B cell (primary cell): ENCODE results near the gene TMEM109. TPM values are rescaled to one million over a fixed set of nuclear protein-coding genes. Genes with fewer than 3 reads are reported as not detected.

Experiments used
- ATAC-seq: fragments of 200-7000 bp; cut with Tn5 transposase; one replicate; pipeline ENCODE4 v1.10.0; 2021; ENCODE audit warnings: low read depth, mild to moderate bottlenecking, moderate number of reproducible peaks, moderate library complexity
- CTCF ChIA-PET: fragments of 350-600 bp; sonication (Branson Sonifier 250); formaldehyde crosslinking; loops from one replicate; lab custom pipeline; 2021; ENCODE audit warnings: antibody characterized with exemption, inconsistent platforms; lab: Charles Lee
- POLR2A ChIA-PET: fragments of 350-600 bp; sonication (Branson Sonifier 250); formaldehyde crosslinking; loops from one replicate; lab custom pipeline; 2021; ENCODE audit warnings: antibody characterized with exemption; lab: Charles Lee
- DNase-seq: peaks from one replicate; pipeline ENCODE4 v3.0.0; 2013
- H2AFZ ChIP-seq: 2 replicates; pipeline ENCODE4 v1.6.1; 2012; ENCODE audit warnings: mild to moderate bottlenecking, low read depth, low read length; ENCODE audit not compliant: insufficient read depth, poor library complexity, severe bottlenecking
- H3K27ac ChIP-seq, 2 donors: 1 replicate in 1 of 2; 2 replicates in 1 of 2; pipeline ENCODE4 v1.5.1; 2012 to 2013; ENCODE audit warnings: low read length in 2 of 2, mild to moderate bottlenecking in 2 of 2, moderate library complexity in 1 of 2
- H3K27me3 ChIP-seq, 4 experiments: fragments of 200-600 bp in 1 of 4; sonication (generic) in 1 of 4; replicated peaks in 1 of 4; 1 replicate in 2 of 4; 2 replicates in 2 of 4; pipeline versions ENCODE4 v1.6.1 to v1.7.0; 2013 to 2016; ENCODE audit warnings: low read length in 3 of 4, mild to moderate bottlenecking in 2 of 4, mixed read lengths in 1 of 4, moderate library complexity in 1 of 4; ENCODE audit not compliant: insufficient read depth in 4 of 4, control insufficient read depth in 3 of 4; ENCODE audit errors: control extremely low read depth in 1 of 4
- H3K36me3 ChIP-seq, 2 experiments: replicated peaks in 1 of 2; 1 replicate in 1 of 2; 2 replicates in 1 of 2; pipeline versions ENCODE4 v1.6.1 to v1.7.1; 2013; ENCODE audit warnings: low read length in 1 of 2; ENCODE audit not compliant: insufficient read depth in 2 of 2, control insufficient read depth in 1 of 2; ENCODE audit errors: control extremely low read depth in 1 of 2, extremely low read depth in 1 of 2
- H3K4me1 ChIP-seq, 2 donors: fragments of 200-600 bp in 1 of 2; sonication (generic) in 1 of 2; 1 replicate in 1 of 2; 2 replicates in 1 of 2; pipeline versions ENCODE4 v1.5.1 to v1.6.1; 2013 to 2017; ENCODE audit warnings: low read length in 2 of 2; ENCODE audit not compliant: control insufficient read depth in 2 of 2, insufficient read depth in 2 of 2
- H3K4me2 ChIP-seq: replicated peaks from 2 replicates; pipeline ENCODE3; 2012; ENCODE audit warnings: mild to moderate bottlenecking, low read depth, low read length; ENCODE audit not compliant: poor library complexity, severe bottlenecking
- H3K4me3 ChIP-seq, 5 experiments: fragments of 200-600 bp in 1 of 5; sonication (generic) in 1 of 5; 1 replicate in 3 of 5; 2 replicates in 2 of 5; pipeline versions ENCODE4 v1.5.1 to v1.7.0; 2011 to 2016; ENCODE audit warnings: low read length in 4 of 5, mild to moderate bottlenecking in 4 of 5, low read depth in 2 of 5, control low read depth in 1 of 5, moderate library complexity in 1 of 5; ENCODE audit not compliant: insufficient read depth in 1 of 5; ENCODE audit errors: control extremely low read depth in 1 of 5, extremely low read depth in 1 of 5
- H3K79me2 ChIP-seq: fragments of 200-600 bp; sonication (generic); one replicate; pipeline ENCODE4 v1.6.0; 2016; ENCODE audit warnings: low read length; ENCODE audit not compliant: control insufficient read depth, insufficient read depth
- H3K9ac ChIP-seq: fragments of 200-600 bp; sonication (generic); 2 replicates; pipeline ENCODE4 v1.6.1; 2017; ENCODE audit warnings: mild to moderate bottlenecking, low read length, moderate library complexity
- H3K9me3 ChIP-seq, 3 donors: one replicate each; pipeline versions ENCODE4 v1.6.1 to v1.7.1; 2013; ENCODE audit warnings: low read length in 2 of 3; ENCODE audit not compliant: control insufficient read depth in 2 of 3, insufficient read depth in 1 of 3; ENCODE audit errors: control extremely low read depth in 1 of 3
- H4K20me1 ChIP-seq: 2 replicates; pipeline ENCODE4 v1.6.0; 2012; ENCODE audit warnings: mild to moderate bottlenecking, low read length; ENCODE audit not compliant: insufficient read depth, control insufficient read depth, poor library complexity, severe bottlenecking
- H3K27ac Mint-ChIP-seq: one replicate; pipeline ENCODE4 v1.8.0; 2021; ENCODE audit warnings: mixed read lengths
- H3K27me3 Mint-ChIP-seq: one replicate; pipeline ENCODE4 v1.8.0; 2021; ENCODE audit warnings: mixed read lengths
- H3K4me1 Mint-ChIP-seq: one replicate; pipeline ENCODE4 v1.8.0; 2021; ENCODE audit warnings: mixed read lengths
- H3K4me3 Mint-ChIP-seq: one replicate; pipeline ENCODE4 v1.8.0; 2021; ENCODE audit warnings: mixed read lengths
- H3K9me3 Mint-ChIP-seq: one replicate; pipeline ENCODE4 v1.8.0; 2022; ENCODE audit warnings: mixed read lengths; ENCODE audit not compliant: insufficient read depth
- EZH2 ChIP-seq: IDR thresholded peaks from 2 replicates; pipeline ENCODE4 v1.6.1; 2012; ENCODE audit warnings: borderline replicate concordance, low read depth, mild to moderate bottlenecking, moderate library complexity, low read length; ENCODE audit not compliant: insufficient read depth, poor library complexity, severe bottlenecking
- WGBS: methylation state at CpG from one replicate; pipeline ENCODE4 v1.1.5; 2013; ENCODE audit warnings: missing lambda C conversion rate; ENCODE audit not compliant: insufficient coverage; 5-methylcytosine and 5-hydroxymethylcytosine counted together
- intact Hi-C: fragments of 100-400 bp; cut with micrococcal nuclease; formaldehyde crosslinking; loops from one replicate; pipeline ENCODE4 v1.10.0; 2022
- polyA plus RNA-seq: library from polyadenylated mRNA; depleted of rRNA; stranded (reverse); fragments of >200 nt; gene quantifications from 2 replicates; pipeline ENCODE4 v1.2.3, GENCODE V29; 2012
- total RNA-seq, 2 donors: library from RNA; stranded (reverse); fragments of 120-200 nt in 1 of 2; gene quantifications; 1 replicate in 1 of 2; 2 replicates in 1 of 2; pipeline versions ENCODE4 v1.2.3 to v1.2.4, GENCODE V29; 2013 to 2022
- TF ChIP-seq, protein P1 (sequence below): fragments of 200-600 bp; IDR thresholded peaks from one replicate; pipeline ENCODE4 v1.8.0; 2022; ENCODE audit warnings: antibody characterized with exemption, mild to moderate bottlenecking

Gene TMEM109
- total and polyA plus RNA-seq, 2 donors (not counting 1 experiment from before 2014, with no cell fraction given) = 32.0 to 99.4 TPM

DNA sequence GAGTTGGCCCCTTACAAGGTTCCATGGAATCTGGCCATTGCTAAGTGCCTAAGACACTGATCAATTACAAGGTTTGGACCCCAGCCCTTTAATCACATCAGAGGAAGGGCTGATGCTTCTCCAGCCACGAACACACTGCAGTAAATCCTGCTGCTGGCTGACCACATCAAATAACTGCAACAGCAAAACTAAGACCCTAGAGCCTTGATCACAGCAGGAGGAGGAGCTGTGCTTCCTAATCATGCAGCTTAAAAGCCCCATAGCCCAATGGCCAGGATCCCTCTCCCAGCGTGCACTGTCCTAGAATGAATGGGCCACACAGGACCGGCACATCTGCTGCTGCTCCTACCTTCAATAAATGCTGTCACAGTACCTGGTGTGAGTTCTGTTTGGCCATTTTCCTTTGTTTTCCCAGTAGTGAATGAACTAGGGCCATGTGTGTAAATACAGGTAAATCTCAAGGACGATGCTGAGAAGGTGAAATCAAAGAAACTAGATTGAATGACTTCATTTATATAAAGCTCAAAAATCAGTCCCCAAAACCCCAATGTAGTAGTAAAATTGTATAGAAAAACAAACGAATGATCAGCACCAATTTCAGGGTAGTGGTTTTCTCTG, 33.9 kb upstream of the TMEM109 start:
- no peak overlapping the region for H3K4me2 ChIP-seq
- no peak overlapping the region for H3K27ac ChIP-seq
- peaks cover 0 to 20% of the 10 kb centered on the region in 2 experiments for H3K36me3 ChIP-seq
- CTCF ChIA-PET = interaction anchor here (2.0 kb wide), 1 partner anchor 19 kb away, joined by 5 read pairs; no protein-coding TSS in a partner anchor
- POLR2A ChIA-PET = no interaction called here
- TF ChIP-seq, protein P1, sequence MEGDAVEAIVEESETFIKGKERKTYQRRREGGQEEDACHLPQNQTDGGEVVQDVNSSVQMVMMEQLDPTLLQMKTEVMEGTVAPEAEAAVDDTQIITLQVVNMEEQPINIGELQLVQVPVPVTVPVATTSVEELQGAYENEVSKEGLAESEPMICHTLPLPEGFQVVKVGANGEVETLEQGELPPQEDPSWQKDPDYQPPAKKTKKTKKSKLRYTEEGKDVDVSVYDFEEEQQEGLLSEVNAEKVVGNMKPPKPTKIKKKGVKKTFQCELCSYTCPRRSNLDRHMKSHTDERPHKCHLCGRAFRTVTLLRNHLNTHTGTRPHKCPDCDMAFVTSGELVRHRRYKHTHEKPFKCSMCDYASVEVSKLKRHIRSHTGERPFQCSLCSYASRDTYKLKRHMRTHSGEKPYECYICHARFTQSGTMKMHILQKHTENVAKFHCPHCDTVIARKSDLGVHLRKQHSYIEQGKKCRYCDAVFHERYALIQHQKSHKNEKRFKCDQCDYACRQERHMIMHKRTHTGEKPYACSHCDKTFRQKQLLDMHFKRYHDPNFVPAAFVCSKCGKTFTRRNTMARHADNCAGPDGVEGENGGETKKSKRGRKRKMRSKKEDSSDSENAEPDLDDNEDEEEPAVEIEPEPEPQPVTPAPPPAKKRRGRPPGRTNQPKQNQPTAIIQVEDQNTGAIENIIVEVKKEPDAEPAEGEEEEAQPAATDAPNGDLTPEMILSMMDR = no peak
- no peak for TF ChIP-seq EZH2
- no peaks in the 10 kb centered on the region for H3K27me3 Mint-ChIP-seq
- no peaks in the 10 kb centered on the region for H3K4me1 Mint-ChIP-seq
- no peaks in the 10 kb centered on the region for H3K9me3 ChIP-seq
- H3K27ac Mint-ChIP-seq = no peak overlapping the region
- H3K79me2 ChIP-seq = no peaks in the 10 kb centered on the region
- H2AFZ ChIP-seq = no peak overlapping the region
- H3K9ac ChIP-seq = no peak overlapping the region
- no peaks in the 10 kb centered on the region for H3K4me1 ChIP-seq
- intact Hi-C loops = no loop called here
- H4K20me1 ChIP-seq = no peaks in the 10 kb centered on the region
- DNase-seq (no peak), ATAC-seq (no peak)
- 48% methylated on average over 2 of the region's 5 CpGs for WGBS
- no peak overlapping the region for H3K4me3 ChIP-seq
- no peaks in the 10 kb centered on the region for H3K27me3 ChIP-seq
- H3K9me3 Mint-ChIP-seq = no peaks in the 10 kb centered on the region
- H3K4me3 Mint-ChIP-seq = no peak overlapping the region

DNA sequence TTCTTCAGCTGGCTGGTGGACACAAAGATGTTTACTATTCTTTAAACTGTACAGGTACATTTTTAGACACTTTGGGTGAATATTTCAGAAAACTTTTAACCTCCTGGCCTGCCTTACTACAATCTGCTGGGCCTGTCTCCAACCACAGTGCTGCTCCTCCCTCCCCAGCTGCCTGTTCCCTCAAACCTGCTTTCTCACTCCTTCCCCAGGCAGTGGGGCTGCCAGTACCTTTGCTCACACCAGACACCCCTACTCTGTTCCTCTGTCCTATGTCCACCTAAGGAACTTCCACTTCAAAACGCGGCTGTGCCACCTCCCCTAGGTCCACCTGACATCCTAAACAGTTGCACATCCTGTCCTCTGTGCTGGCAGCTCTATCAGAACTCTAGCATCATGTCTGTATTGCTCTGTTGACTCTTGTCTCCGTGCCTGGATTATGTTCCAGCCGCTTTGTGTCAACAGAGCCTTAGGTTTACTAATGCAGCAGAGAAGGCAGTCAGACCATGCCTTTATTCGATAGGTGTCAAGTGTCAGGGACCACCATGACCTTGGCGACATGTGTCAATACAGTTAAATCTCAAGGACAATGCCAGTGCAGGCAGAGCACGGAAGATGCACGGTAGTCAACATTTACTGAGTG, 33.2 kb upstream of the TMEM109 start:
- no peak overlapping the region for H3K27ac Mint-ChIP-seq
- DNase-seq (no peak), ATAC-seq (no peak)
- ChIA-PET POLR2A (no interaction called here), CTCF (interaction anchor here (2.0 kb wide), 1 partner anchor 19 kb away, joined by 5 read pairs; no protein-coding TSS in a partner anchor)
- Histone ChIP-seq H3K27ac (no peak overlapping the region), H3K9me3 (no peaks in the 10 kb centered on the region), H3K4me1 (no peaks in the 10 kb centered on the region), H3K36me3 (peaks cover 0 to 20% of the 10 kb centered on the region in 2 experiments), H3K4me3 (no peak overlapping the region), H4K20me1 (no peaks in the 10 kb centered on the region), H3K79me2 (no peaks in the 10 kb centered on the region), H3K27me3 (no peaks in the 10 kb centered on the region), H3K4me2 (no peak overlapping the region), H2AFZ (no peak overlapping the region), H3K9ac (no peak overlapping the region)
- WGBS = 100% methylated on average over 7 of the region's 8 CpGs
- no peaks in the 10 kb centered on the region for H3K9me3 Mint-ChIP-seq
- H3K4me1 Mint-ChIP-seq = no peaks in the 10 kb centered on the region
- H3K27me3 Mint-ChIP-seq = no peaks in the 10 kb centered on the region
- H3K4me3 Mint-ChIP-seq = no peak overlapping the region
- TF ChIP-seq, protein P1 = no peak
- TF ChIP-seq EZH2 = no peak
- intact Hi-C loops = no loop called here
